ENCODE measurements around the gene FBXW9. TPM values are rescaled to one million over a fixed set of nuclear protein-coding genes. Genes with fewer than 3 reads are reported as not detected.
A peak's percentile ranks its signal among the peaks of the same experiment; 100 is the strongest.

FBXW9 gene
- total RNA-seq, 6 donors from 2014 or later: 6.5 to 13.7 (median 8.7) TPM

DNA sequence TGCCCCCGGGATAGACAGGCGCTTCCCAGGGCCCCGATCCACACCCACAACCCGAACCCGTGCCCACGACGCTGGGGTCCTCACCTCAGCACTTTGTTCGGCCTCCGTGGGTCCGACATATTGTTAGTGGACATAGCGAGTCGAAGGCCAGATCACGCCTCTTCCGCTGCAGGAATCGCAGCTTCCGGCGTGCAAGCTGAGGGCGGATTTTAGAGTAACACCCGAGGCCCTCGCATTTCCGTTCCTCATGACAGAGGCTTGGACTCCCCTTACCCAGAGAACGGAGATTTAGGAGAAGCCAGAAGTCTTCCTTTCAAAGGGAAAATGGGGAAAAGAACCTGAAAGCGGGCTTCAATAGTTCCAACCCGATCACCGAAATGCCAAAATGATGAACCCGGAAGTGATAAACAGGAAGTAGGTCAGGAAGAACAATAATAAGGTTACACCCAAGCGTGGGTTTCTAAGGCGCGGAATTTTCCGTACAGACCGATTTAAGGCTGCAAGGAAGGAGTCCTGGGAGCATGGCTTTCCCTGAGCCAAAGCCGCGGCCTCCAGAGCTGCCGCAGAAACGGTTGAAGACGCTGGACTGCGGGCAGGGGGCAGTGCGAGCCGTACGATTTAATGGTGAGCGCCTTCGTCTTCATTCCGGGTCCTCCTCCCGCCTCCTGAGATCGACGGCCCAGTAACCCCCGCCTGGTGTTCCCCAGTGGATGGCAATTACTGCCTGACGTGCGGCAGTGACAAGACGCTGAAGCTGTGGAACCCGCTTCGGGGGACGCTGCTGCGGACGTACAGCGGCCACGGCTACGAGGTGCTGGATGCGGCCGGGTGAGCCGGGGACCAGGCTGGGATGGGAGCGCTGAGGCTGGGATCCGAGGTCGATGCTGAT lies 26.9 kb downstream of the FBXW9 start:
- DNase-seq (peak; percentile 85 to 86), ATAC-seq (ENCODE audit: low FRiP score in 2 of 2) (peak; percentile 78 to 84)
- WGBS, 2 donors: 0% methylated on average over 27 to 56 of the region's 64 CpGs
- Histone ChIP-seq H3K36me3 (peaks cover 9 to 29% (median 19%) of the 10 kb centered on the region in 4 donors), H3K4me1 (peaks cover 40 to 62% (median 44%) of the 10 kb centered on the region in 4 donors), H3K9me3 (no peaks in the 10 kb centered on the region), H3K27me3 (no peaks in the 10 kb centered on the region), H3K27ac (peak overlapping the region; percentile 93 to 97 (median 94)), H3K4me3 (peak overlapping the region; percentile 54 to 98 (median 94))
- TF ChIP-seq POLR2AphosphoS5 (IDR thresholded peaks at IDR 0.05) (peak; percentile 65 to 79), POLR2A (IDR thresholded peaks at IDR 0.05) (peak in 2 of 4 donors; percentile 28 to 64), EP300 (IDR thresholded peaks at IDR 0.05) (no peak)

GRCh38 chr19:12668932-12669269 lies 27.5 kb downstream of the FBXW9 start:
- peaks cover 40 to 66% (median 44%) of the 10 kb centered on the region in 4 donors for H3K4me1 ChIP-seq
- WGBS, 2 donors: 1% methylated on average over 12 to 24 of the region's 24 CpGs
- peak overlapping the region; percentile 54 to 95 (median 82) for H3K4me3 ChIP-seq
- H3K27ac ChIP-seq: peak overlapping the region; percentile 93 to 97 (median 94)
- no peaks in the 10 kb centered on the region for H3K27me3 ChIP-seq
- peaks cover 3 to 29% (median 13%) of the 10 kb centered on the region in 4 donors for H3K36me3 ChIP-seq
- H3K9me3 ChIP-seq: no peaks in the 10 kb centered on the region
- TF ChIP-seq EP300 (IDR thresholded peaks at IDR 0.05) (no peak), POLR2AphosphoS5 (IDR thresholded peaks at IDR 0.05) (no peak)
- TF ChIP-seq, protein P1, sequence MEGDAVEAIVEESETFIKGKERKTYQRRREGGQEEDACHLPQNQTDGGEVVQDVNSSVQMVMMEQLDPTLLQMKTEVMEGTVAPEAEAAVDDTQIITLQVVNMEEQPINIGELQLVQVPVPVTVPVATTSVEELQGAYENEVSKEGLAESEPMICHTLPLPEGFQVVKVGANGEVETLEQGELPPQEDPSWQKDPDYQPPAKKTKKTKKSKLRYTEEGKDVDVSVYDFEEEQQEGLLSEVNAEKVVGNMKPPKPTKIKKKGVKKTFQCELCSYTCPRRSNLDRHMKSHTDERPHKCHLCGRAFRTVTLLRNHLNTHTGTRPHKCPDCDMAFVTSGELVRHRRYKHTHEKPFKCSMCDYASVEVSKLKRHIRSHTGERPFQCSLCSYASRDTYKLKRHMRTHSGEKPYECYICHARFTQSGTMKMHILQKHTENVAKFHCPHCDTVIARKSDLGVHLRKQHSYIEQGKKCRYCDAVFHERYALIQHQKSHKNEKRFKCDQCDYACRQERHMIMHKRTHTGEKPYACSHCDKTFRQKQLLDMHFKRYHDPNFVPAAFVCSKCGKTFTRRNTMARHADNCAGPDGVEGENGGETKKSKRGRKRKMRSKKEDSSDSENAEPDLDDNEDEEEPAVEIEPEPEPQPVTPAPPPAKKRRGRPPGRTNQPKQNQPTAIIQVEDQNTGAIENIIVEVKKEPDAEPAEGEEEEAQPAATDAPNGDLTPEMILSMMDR (IDR thresholded peaks at IDR 0.05): no peak
- DNase-seq (peak in 1 of 2 donors; percentile 66), ATAC-seq (ENCODE audit: low FRiP score in 2 of 2) (peak; percentile 4 to 57)

DNA sequence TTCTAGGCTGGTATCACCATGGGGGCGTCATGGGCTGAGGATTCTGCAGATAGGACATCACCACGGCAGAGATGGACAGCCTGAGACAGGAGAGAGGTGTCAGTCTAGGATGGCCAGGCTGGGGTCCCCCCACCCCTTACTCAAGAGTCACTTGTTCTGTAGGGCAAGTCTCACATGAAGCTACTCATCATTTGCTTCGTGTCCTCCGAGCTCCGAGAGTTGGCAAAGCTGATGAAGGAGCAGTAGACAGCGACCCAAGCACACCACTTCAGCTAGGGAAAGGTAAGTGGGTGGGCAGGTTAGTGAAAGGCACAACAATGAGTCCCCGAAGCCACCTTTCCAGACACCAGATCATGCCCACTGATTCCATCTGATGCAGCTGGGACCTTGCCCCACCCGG lies 28.1 kb downstream of the FBXW9 start:
- H3K27me3 ChIP-seq: no peaks in the 10 kb centered on the region
- TF ChIP-seq POLR2AphosphoS5 (IDR thresholded peaks at IDR 0.05) (no peak), POLR2A (IDR thresholded peaks at IDR 0.05) (no peak), EP300 (IDR thresholded peaks at IDR 0.05) (no peak)
- TF ChIP-seq, protein P1 (IDR thresholded peaks at IDR 0.05): no peak
- H3K36me3 ChIP-seq: peaks cover 0 to 29% (median 13%) of the 10 kb centered on the region in 4 donors
- peaks cover 40 to 66% (median 44%) of the 10 kb centered on the region in 4 donors for H3K4me1 ChIP-seq
- DNase-seq (no peak), ATAC-seq (ENCODE audit: low FRiP score in 2 of 2) (no peak)
- peak overlapping the region; percentile 93 to 97 (median 94) for H3K27ac ChIP-seq
- H3K9me3 ChIP-seq: no peaks in the 10 kb centered on the region
- H3K4me3 ChIP-seq: peak overlapping the region; percentile 54 to 95 (median 82)
- 67 to 78% methylated on average over 7 to 8 of the region's 8 CpGs for WGBS, 2 donors

- ATAC-seq (ENCODE audit: low FRiP score in 2 of 2) (no peak), DNase-seq (no peak)
- H3K27me3 ChIP-seq: no peaks in the 10 kb centered on the region
- peaks cover 0 to 29% (median 15%) of the 10 kb centered on the region in 4 donors for H3K36me3 ChIP-seq
- peak overlapping the region in 1 of 4 donors; percentile 11 for H3K27ac ChIP-seq
- WGBS, 2 donors: 64 to 79% methylated on average over 3 to 4 of the region's 4 CpGs
- peaks cover 40 to 66% (median 44%) of the 10 kb centered on the region in 4 donors for H3K4me1 ChIP-seq
- TF ChIP-seq EP300 (IDR thresholded peaks at IDR 0.05) (no peak), POLR2A (IDR thresholded peaks at IDR 0.05) (no peak), POLR2AphosphoS5 (IDR thresholded peaks at IDR 0.05) (no peak)
- TF ChIP-seq, protein P1 (IDR thresholded peaks at IDR 0.05): no peak
- H3K4me3 ChIP-seq: peak overlapping the region in 2 of 4 donors; percentile 54 to 94
- no peaks in the 10 kb centered on the region for H3K9me3 ChIP-seq
These were observed 28.6 kb downstream of the FBXW9 start for GRCh38 chr19:12667731-12668302.
